ENCODE measurements around the gene UBE2K.

The UBE2K gene

DNA sequence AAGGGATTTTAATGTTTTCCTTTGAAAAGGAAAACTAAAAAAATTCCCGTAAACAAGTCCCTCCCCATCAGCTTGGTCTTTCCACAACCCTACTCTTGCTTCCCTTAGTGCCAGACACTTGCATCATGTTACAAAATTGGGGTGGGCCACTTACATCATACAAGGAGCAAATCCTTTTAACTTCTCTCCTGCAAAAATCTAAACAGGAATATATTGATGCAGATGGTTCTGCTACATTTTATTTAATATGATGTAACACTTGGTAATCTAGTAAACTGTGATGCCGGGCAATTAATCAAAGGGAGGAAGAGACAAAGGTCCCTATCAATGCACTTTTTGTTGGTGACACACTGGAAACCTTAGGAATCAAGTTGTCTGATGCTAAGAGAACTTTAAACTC is 125.3 kb downstream of the UBE2K start (continued):
- TF ChIP-seq, protein P1, sequence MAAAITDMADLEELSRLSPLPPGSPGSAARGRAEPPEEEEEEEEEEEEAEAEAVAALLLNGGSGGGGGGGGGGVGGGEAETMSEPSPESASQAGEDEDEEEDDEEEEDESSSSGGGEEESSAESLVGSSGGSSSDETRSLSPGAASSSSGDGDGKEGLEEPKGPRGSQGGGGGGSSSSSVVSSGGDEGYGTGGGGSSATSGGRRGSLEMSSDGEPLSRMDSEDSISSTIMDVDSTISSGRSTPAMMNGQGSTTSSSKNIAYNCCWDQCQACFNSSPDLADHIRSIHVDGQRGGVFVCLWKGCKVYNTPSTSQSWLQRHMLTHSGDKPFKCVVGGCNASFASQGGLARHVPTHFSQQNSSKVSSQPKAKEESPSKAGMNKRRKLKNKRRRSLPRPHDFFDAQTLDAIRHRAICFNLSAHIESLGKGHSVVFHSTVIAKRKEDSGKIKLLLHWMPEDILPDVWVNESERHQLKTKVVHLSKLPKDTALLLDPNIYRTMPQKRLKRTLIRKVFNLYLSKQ (tag by site-specific recombination; IDR thresholded peaks at IDR 0.05; ENCODE audit: borderline replicate concordance): no peak
- TF ChIP-seq ZFHX2 (tag by site-specific recombination; conservative IDR thresholded peaks at IDR 0.05): no peak
- TF ChIP-seq ZNF510 (tag by site-specific recombination; IDR thresholded peaks at IDR 0.05; ENCODE audit: insufficient replicate concordance): no peak
- TF ChIP-seq ZNF211 (tag by site-specific recombination; IDR thresholded peaks at IDR 0.05; ENCODE audit: low read depth): no peak
- TF ChIP-seq, protein P2, sequence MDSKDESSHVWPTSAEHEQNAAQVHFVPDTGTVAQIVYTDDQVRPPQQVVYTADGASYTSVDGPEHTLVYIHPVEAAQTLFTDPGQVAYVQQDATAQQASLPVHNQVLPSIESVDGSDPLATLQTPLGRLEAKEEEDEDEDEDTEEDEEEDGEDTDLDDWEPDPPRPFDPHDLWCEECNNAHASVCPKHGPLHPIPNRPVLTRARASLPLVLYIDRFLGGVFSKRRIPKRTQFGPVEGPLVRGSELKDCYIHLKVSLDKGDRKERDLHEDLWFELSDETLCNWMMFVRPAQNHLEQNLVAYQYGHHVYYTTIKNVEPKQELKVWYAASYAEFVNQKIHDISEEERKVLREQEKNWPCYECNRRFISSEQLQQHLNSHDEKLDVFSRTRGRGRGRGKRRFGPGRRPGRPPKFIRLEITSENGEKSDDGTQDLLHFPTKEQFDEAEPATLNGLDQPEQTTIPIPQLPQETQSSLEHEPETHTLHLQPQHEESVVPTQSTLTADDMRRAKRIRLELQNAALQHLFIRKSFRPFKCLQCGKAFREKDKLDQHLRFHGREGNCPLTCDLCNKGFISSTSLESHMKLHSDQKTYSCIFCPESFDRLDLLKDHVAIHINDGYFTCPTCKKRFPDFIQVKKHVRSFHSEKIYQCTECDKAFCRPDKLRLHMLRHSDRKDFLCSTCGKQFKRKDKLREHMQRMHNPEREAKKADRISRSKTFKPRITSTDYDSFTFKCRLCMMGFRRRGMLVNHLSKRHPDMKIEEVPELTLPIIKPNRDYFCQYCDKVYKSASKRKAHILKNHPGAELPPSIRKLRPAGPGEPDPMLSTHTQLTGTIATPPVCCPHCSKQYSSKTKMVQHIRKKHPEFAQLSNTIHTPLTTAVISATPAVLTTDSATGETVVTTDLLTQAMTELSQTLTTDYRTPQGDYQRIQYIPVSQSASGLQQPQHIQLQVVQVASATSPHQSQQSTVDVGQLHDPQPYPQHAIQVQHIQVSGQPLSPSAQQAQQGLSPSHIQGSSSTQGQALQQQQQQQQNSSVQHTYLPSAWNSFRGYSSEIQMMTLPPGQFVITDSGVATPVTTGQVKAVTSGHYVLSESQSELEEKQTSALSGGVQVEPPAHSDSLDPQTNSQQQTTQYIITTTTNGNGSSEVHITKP (tag by site-specific recombination; IDR thresholded peaks at IDR 0.05): peak; percentile 73
- no peak for TF ChIP-seq ZSCAN16 (tag by site-specific recombination; IDR thresholded peaks at IDR 0.05)
- no peak for TF ChIP-seq GLI2 (tag by site-specific recombination; IDR thresholded peaks at IDR 0.05; ENCODE audit: borderline replicate concordance, low read depth)
- TF ChIP-seq, protein P3, sequence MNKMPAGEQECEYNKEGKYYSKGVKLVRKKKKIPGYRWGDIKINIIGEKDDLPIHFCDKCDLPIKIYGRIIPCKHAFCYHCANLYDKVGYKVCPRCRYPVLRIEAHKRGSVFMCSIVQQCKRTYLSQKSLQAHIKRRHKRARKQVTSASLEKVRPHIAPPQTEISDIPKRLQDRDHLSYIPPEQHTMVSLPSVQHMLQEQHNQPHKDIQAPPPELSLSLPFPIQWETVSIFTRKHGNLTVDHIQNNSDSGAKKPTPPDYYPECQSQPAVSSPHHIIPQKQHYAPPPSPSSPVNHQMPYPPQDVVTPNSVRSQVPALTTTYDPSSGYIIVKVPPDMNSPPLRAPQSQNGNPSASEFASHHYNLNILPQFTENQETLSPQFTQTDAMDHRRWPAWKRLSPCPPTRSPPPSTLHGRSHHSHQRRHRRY (tag by site-specific recombination; IDR thresholded peaks at IDR 0.05): no peak
- TF ChIP-seq IKZF3 (tag by site-specific recombination; IDR thresholded peaks at IDR 0.05): peak; percentile 55; the same call in 1 of the 2 replicates
- TF ChIP-seq, protein P4, sequence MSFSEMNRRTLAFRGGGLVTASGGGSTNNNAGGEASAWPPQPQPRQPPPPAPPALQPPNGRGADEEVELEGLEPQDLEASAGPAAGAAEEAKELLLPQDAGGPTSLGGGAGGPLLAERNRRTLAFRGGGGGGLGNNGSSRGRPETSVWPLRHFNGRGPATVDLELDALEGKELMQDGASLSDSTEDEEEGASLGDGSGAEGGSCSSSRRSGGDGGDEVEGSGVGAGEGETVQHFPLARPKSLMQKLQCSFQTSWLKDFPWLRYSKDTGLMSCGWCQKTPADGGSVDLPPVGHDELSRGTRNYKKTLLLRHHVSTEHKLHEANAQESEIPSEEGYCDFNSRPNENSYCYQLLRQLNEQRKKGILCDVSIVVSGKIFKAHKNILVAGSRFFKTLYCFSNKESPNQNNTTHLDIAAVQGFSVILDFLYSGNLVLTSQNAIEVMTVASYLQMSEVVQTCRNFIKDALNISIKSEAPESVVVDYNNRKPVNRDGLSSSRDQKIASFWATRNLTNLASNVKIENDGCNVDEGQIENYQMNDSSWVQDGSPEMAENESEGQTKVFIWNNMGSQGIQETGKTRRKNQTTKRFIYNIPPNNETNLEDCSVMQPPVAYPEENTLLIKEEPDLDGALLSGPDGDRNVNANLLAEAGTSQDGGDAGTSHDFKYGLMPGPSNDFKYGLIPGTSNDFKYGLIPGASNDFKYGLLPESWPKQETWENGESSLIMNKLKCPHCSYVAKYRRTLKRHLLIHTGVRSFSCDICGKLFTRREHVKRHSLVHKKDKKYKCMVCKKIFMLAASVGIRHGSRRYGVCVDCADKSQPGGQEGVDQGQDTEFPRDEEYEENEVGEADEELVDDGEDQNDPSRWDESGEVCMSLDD (tag by site-specific recombination; IDR thresholded peaks at IDR 0.05): no peak
- no peak for TF ChIP-seq SETDB1 (IDR thresholded peaks at IDR 0.05; ENCODE audit: insufficient read length, low read length)
- TF ChIP-seq ZSCAN30 (tag by site-specific recombination; IDR thresholded peaks at IDR 0.05): no peak
- no peak for TF ChIP-seq ZNF350 (tag by site-specific recombination; IDR thresholded peaks at IDR 0.05)
- TF ChIP-seq, protein P5, sequence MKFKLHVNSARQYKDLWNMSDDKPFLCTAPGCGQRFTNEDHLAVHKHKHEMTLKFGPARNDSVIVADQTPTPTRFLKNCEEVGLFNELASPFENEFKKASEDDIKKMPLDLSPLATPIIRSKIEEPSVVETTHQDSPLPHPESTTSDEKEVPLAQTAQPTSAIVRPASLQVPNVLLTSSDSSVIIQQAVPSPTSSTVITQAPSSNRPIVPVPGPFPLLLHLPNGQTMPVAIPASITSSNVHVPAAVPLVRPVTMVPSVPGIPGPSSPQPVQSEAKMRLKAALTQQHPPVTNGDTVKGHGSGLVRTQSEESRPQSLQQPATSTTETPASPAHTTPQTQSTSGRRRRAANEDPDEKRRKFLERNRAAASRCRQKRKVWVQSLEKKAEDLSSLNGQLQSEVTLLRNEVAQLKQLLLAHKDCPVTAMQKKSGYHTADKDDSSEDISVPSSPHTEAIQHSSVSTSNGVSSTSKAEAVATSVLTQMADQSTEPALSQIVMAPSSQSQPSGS (tag by site-specific recombination; IDR thresholded peaks at IDR 0.05; ENCODE audit: low read depth): 0 out of 2 replicates have a peak, but pooled peaks have one; percentile 45
- TF ChIP-seq, protein P6, sequence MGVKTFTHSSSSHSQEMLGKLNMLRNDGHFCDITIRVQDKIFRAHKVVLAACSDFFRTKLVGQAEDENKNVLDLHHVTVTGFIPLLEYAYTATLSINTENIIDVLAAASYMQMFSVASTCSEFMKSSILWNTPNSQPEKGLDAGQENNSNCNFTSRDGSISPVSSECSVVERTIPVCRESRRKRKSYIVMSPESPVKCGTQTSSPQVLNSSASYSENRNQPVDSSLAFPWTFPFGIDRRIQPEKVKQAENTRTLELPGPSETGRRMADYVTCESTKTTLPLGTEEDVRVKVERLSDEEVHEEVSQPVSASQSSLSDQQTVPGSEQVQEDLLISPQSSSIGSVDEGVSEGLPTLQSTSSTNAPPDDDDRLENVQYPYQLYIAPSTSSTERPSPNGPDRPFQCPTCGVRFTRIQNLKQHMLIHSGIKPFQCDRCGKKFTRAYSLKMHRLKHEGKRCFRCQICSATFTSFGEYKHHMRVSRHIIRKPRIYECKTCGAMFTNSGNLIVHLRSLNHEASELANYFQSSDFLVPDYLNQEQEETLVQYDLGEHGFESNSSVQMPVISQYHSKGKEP (tag by site-specific recombination; IDR thresholded peaks at IDR 0.05): peak; percentile 25; the same call in 1 of the 2 replicates
- TF ChIP-seq YY1 (tag by site-specific recombination; IDR thresholded peaks at IDR 0.05): no peak
- no peak for TF ChIP-seq ZNF664 (tag by site-specific recombination; IDR thresholded peaks at IDR 0.05)
- TF ChIP-seq ZNF140 (tag by site-specific recombination; IDR thresholded peaks at IDR 0.05): no peak
- TF ChIP-seq ZNF548 (tag by site-specific recombination; IDR thresholded peaks at IDR 0.05): no peak
- TF ChIP-seq ZNF473 (tag by site-specific recombination; IDR thresholded peaks at IDR 0.05): no peak
- TF ChIP-seq ZNF394 (tag by site-specific recombination; IDR thresholded peaks at IDR 0.05; ENCODE audit: borderline replicate concordance): no peak
- TF ChIP-seq, protein P7, sequence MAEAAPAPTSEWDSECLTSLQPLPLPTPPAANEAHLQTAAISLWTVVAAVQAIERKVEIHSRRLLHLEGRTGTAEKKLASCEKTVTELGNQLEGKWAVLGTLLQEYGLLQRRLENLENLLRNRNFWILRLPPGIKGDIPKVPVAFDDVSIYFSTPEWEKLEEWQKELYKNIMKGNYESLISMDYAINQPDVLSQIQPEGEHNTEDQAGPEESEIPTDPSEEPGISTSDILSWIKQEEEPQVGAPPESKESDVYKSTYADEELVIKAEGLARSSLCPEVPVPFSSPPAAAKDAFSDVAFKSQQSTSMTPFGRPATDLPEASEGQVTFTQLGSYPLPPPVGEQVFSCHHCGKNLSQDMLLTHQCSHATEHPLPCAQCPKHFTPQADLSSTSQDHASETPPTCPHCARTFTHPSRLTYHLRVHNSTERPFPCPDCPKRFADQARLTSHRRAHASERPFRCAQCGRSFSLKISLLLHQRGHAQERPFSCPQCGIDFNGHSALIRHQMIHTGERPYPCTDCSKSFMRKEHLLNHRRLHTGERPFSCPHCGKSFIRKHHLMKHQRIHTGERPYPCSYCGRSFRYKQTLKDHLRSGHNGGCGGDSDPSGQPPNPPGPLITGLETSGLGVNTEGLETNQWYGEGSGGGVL (tag by site-specific recombination; IDR thresholded peaks at IDR 0.05): 0 out of 2 replicates have a peak, but pooled peaks have one; percentile 19
- TF ChIP-seq, protein P8, sequence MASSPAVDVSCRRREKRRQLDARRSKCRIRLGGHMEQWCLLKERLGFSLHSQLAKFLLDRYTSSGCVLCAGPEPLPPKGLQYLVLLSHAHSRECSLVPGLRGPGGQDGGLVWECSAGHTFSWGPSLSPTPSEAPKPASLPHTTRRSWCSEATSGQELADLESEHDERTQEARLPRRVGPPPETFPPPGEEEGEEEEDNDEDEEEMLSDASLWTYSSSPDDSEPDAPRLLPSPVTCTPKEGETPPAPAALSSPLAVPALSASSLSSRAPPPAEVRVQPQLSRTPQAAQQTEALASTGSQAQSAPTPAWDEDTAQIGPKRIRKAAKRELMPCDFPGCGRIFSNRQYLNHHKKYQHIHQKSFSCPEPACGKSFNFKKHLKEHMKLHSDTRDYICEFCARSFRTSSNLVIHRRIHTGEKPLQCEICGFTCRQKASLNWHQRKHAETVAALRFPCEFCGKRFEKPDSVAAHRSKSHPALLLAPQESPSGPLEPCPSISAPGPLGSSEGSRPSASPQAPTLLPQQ (tag by site-specific recombination; IDR thresholded peaks at IDR 0.05): peak; percentile 34; the same call in 1 of the 2 replicates
- peak; percentile 51; the same call in 1 of the 2 replicates for TF ChIP-seq ZBTB17 (tag by site-specific recombination; IDR thresholded peaks at IDR 0.05)

Data from HEK293 (cell line).